ENCODE measurements around the gene SDC1.

DNA sequence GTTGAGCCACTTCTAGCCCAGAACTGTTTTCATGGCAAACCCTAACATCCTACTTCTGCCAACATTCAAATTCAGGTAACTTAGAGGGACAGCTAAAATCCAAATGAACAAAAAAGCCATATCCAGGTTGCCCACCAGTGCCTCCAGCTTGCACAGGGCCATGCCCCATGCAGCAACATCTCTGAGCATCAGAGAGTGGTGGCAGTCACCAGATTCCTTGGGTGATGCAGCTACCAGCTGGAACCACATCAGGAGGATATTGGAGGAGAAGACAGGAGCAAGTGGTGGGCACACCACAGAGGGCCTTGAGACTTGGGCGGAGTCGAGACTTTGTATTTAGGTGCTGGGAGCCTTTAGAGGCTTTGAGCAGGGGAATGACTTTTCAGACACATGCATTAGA lies 50.5 kb downstream of the SDC1 start:
- TF ChIP-seq, protein P1, sequence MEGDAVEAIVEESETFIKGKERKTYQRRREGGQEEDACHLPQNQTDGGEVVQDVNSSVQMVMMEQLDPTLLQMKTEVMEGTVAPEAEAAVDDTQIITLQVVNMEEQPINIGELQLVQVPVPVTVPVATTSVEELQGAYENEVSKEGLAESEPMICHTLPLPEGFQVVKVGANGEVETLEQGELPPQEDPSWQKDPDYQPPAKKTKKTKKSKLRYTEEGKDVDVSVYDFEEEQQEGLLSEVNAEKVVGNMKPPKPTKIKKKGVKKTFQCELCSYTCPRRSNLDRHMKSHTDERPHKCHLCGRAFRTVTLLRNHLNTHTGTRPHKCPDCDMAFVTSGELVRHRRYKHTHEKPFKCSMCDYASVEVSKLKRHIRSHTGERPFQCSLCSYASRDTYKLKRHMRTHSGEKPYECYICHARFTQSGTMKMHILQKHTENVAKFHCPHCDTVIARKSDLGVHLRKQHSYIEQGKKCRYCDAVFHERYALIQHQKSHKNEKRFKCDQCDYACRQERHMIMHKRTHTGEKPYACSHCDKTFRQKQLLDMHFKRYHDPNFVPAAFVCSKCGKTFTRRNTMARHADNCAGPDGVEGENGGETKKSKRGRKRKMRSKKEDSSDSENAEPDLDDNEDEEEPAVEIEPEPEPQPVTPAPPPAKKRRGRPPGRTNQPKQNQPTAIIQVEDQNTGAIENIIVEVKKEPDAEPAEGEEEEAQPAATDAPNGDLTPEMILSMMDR (IDR thresholded peaks at IDR 0.05) = no peak
- TF ChIP-seq POLR2A (IDR thresholded peaks at IDR 0.05) = no peak

All from thyroid gland (tissue), 4 donors.